ENCODE data around the gene ADGRL3.
"Not testable (repeated sequence)": the region's sequence is repeated elsewhere in the genome, so short reads cannot be mapped to it uniquely, and the experiment has no call there.

The ADGRL3 gene

DNA sequence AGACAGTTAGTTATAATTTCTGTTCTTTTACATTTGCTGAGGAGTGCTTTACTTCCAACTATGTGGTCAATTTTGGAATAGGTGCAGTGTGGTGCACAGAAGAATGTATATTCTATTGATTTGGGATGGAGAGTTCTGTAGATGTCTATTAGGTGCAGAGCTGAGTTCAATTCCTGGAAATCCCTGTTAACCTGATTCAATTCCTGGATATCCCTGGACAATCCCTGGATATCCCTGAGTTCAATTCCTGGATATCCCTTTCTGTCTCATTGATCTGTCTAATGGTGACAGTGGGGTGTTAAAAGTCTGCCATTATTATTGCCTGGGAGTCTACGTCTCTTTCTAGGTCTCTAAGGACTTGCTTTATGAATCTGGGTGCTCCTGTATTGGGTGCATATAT lies 557.9 kb downstream of the ADGRL3 start:
- ATAC-seq, DNase-seq: not testable (repeated sequence)

DNA sequence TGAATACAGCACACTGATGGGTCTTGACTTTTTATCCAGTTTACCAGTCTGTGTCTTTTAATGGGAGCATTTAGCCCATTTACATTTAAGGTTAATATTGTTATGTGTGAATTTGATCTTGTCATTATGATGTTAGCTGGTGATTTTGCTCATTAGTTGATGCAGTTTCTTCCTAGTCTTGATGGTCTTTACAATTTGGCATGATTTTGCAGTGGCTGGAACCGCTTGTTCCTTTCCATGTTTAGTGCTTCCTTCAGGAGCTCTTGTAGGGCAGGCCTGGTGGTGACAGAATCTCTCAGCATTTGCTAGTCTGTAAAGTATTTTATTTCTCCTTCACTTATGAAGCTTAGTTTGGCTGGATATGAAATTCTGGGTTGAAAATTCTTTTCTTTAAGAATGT lies 558.5 kb downstream of the ADGRL3 start:
- DNase-seq, ATAC-seq: not testable (repeated sequence)

DNA sequence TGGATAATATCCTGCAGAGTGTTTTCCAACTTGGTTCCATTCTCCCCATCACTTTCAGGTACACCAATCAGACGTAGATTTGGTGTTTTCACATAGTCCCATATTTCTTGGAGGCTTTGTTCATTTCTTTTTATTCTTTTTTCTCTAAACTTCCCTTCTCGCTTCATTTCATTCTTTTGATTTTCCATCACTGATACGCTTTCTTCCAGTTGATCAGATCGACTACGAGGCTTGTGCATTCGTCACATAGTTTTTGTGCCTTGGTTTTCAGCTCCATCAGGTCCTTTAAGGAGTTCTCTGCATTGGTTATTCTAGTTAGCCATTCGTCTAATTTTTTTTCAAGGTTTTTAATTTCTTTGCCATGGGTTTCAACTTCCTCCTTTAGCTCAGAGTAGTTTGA lies 559.1 kb downstream of the ADGRL3 start:
- not testable (repeated sequence) for DNase-seq, ATAC-seq

DNA sequence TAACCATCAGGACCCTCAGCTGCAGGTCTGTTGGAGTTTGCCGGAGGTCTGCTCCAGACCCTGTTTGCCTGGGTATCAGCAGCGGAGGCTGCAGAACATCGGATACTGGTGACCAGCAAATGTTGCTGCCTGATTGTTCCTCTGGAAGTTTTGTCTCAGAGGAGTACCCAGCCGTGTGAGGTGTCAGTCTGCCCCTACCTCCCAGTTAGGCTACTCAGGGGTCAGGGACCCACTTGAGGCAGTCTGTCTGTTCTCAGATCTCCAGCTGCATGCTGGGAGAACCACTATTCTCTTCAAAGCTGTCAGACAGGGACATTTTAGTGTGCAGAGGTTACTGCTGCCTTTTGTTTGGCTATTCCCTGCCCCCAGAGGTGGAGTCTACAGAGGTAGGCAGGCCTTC lies 559.8 kb downstream of the ADGRL3 start:
- not testable (repeated sequence) for DNase-seq, ATAC-seq

DNA sequence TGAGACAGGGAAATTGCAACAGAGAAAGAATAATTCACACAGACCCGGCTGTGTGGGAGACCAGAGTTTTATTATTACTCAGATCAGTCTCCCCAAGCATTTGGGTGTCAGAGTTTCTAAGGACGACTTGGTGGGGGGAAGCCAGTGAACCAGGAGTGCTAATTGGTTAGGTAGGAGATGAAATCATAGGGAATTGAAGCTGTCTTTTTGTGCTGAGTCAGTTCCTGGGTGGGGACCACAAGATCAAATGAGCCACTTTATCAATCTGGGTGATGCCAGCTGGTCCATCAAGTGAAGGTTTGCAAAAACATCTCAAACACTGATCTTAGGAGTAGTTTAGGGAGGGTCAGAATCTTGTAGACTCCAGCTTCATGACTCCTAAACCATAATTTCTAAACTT lies 560.7 kb downstream of the ADGRL3 start:
- DNase-seq (no peak), ATAC-seq (no peak)

DNA sequence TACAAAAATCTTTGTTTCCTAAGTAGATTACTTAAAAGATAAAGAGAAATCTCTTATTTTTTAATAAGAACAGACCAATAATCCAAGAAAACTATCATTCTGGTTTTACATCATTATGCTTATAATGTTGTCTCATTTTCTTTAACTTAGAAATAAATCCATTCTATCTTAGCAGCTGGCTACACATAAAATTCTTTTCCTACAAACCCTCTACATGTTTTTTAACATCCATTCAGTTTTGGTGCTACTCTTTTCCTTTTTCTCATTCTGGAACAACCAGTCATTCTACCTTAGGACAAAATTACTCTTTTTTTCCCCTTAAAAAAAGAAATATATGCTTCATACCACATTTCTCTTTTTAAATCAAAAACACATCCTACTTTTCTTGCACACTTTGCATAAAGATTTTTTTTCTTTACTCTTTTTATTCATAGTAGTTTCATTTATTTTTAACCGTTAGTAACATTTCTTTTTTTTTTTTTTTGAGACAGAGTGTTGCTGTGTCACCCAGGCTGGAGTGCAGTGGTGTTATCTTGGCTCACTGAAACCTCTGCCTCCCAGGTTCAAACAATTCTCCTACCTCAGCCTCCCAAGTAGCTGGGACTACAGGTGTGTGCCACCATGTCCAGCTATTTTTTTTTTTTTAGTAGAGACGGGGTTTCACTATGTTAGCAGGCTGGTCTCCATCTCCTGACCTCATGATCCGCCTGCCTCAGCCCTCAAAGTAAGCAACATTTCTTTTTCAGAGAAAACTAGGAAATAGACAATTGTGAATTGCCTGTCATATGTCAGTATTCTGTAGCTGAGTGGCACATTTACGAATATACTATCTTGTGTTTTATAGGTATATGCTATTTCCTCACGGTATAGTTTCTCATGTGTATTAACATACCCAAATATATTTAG lies 562.8 kb downstream of the ADGRL3 start:
- DNase-seq (no peak), ATAC-seq (no peak)

DNA sequence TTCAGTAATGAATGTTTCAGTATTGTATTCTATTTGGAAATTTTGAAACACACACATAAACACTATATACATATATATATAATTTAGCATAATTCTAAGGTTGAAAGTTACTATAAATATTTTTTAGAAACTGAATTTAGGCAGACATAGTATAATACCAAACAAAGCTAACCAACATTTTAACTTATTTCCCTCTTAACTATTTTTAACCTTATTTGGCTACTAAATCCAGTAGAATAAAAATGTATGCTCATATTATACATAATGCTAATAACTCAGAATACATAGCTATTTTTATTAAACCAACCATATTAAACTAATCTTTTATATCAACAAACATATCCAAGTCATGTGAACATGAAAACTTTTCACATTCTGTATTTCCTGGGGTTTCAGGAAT lies 563.6 kb downstream of the ADGRL3 start:
- ATAC-seq = no peak

DNA sequence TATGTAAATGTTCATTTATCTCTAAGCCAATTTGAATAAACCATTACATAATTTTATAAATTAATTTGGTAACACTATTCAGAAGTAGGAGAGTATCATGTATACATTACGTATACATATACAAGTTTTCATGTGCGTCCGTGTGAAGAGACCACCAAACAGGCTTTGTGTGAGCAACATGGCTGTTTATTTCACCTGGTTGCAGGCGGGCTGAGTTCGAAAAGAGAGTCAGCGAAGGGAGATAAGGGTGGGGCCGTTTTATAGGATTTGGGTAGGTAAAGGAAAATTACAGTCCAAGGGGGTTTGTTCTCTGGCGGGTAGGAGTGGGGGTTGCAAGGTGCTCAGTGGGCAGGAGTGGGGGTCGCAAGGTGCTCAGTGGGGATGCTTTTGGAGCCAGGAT lies 564.0 kb downstream of the ADGRL3 start:
- DNase-seq, ATAC-seq: not testable (repeated sequence)

More for the DNA sequence above, 563.6 kb downstream of the ADGRL3 start:
- no peak for DNase-seq

DNA sequence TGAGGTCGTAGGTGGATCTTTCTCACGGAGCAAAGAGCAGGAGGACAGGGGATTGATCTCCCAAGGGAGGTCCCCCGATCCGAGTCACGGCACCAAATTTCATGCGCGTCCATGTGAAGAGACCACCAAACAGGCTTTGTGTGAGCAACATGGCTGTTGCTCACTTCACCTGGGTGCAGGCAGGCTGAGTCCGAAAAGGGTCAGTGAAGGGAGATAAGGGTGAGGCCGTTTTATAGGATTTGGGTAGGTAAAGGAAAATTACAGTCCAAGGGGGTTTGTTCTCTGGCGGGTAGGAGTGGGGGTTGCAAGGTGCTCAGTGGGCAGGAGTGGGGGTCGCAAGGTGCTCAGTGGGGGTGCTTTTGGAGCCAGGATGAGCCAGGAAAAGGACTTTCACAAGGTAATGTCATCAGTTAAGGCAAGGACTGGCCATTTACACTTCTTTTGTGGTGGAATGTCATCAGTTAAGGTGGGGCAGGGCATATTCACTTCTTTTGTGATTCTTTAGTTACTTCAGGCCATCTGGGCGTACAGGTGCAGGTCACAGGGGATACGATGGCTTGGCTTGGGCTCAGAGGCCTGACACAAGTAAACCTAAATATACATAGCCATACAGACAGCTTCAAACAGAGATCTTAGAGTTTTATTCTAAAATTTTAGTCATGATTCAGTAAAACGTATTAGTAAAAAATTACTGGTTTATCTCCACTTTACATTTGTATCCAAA lies 569.5 kb downstream of the ADGRL3 start:
- ATAC-seq, DNase-seq: not testable (repeated sequence)

DNA sequence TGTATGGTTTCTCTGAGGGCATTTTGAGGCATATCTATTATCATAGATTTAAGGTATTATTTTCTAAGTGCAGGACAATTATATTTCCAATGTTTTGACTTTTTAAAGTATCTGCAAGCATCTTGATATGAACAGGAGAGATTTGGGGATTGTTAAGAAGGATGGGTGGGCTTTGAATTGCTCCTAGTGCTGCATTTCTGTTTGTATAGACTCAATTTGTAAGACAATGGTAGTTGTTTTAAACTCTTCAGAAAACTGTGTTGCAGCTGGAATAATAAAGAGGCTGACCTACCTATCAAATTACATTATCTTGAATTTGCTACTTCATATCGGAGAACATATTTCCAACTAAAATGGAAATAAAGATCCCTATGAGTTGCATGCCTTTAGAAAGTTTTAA lies 570.3 kb downstream of the ADGRL3 start:
- DNase-seq (no peak), ATAC-seq (no peak)

DNA sequence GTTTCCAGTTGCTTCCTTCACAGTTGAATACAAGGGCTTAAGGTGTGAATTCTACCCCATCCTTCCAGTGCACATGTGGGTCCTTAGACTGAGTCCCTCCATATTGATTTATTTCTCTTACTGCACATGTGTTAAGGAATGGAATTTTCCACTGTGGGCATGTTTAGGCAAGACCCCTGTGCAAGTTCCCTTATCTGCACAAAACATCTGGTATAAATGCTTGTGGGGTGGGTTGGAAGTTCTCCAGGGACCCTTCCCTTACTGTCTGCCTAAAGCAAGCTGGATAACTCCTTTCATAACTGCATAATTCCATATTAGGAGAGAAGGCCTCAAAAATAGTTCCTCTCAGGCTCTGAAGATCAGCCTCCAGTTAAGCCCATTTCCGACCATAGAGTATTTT lies 570.9 kb downstream of the ADGRL3 start:
- DNase-seq (no peak), ATAC-seq (no peak)

DNA sequence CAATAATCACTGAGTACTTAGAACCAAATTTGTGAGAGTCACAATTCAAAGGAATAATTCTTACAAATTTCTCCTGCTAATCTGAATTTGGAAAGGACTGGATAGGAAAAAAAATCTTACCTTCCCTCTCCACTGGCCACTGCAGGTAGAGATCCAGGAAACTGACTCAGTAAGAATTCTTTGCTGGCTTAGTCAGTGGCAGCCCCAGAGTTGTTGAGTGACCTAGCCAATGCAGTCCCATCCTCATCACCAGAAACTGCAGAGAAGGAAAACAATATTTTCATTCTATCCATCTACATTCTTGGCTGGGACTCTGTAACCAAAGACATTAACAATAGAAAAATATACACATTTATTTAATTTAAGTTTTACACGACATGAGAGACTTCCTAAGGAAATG lies 572.0 kb downstream of the ADGRL3 start:
- DNase-seq = no peak
- ATAC-seq = no peak

DNA sequence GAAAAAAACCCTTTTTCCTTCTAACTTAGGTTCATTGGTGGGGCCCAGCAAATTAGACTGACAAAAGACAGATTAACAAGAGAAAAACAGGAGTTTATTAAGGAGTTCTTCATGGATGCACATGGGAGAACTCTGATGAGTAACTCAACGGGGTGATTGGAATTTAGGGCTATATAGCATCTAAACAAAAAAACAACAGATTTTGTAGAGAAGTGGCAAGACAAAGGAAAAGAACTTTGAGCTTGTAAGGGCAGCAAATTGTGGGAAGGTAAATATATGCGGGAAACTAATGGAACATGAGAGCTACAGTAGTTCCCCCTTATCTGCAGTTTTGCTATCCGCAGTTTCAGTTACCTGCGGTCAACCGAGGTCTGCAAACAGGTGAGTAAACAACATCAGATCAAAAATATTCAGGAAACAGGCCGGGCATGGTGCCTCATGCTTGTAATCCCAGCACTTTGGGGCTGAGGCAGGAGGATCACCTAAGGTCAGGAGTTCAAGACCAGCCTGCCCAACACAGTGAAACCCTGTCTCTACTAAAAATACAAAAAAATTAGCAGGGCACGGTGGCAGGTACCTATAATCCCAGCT lies 573.6 kb downstream of the ADGRL3 start:
- ATAC-seq = no peak
- no peak for DNase-seq

DNA sequence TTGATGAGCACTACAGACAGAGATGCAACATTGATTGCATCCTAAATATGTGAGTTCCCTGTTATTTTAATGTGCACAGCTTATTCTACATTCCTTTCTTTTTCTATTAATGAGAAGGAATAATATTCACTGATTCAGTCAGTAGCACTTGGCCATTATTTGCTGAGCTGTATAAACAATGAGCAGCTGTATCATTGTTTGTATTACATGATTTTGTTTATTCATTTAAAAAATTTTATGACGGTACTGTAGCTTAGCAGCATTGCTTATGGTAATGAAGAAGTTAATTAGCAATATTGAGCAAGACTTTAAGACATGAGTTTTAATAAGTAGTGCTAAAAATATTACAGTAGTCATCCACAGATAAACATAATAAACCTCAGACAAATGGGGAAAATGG lies 582.0 kb downstream of the ADGRL3 start:
- DNase-seq (no peak), ATAC-seq (no peak)

DNA sequence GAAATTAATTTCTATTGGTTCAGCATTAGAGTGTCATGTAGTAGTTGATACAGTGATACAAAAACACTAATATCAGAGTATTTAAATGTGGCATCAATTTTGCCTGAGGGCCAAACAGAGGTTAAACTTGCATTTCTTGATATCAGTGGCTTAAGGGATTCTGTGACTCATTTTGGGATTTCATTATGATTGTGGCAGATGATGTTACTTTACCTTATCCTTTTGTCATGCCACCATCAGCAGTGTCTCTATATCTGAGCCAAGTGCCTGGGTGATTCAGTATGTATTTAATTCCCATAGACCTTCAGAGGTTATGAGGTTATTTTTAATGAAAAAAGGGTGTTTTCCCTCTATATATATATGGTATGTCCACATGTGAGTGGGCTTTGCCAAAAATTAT lies 582.9 kb downstream of the ADGRL3 start:
- ATAC-seq = no peak
- DNase-seq = no peak

DNA sequence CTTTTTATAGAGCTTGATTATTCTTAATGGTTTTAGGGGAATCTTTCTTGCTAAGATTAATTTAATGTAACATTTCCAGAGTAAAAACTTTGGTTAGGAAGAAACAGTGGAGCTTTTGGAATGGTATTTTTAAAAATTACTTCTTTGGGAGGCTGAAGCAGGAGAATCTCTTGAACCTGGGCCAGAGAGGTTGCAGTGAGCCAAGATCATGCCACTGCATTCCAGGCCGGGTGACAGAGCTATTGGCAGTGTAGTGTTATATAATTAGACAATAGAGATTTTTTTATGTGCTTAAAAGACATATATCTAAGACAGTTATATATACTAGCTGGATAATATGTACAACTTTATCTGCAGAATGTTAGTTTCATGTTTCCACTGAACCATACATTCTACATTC lies 585.6 kb downstream of the ADGRL3 start:
- DNase-seq (no peak), ATAC-seq (no peak)

DNA sequence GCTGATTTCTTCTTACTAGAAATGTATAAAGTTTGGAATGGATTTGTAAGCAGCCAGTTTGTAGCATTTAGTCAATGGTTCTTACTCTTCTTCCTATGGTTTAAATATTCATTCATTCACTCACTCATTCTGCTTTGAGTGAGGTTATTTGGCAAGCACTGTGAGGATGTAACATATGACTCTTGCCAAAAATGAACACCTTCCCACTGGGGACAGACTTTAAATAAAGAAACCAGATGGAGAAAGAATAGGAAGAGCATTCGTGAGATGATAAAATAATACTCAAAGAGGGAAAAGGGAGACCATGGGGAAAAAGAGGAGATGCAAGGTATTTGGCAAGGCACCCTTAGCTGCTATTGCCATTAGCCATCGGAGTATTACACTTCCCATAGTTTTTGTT lies 586.1 kb downstream of the ADGRL3 start:
- DNase-seq = no peak

DNA sequence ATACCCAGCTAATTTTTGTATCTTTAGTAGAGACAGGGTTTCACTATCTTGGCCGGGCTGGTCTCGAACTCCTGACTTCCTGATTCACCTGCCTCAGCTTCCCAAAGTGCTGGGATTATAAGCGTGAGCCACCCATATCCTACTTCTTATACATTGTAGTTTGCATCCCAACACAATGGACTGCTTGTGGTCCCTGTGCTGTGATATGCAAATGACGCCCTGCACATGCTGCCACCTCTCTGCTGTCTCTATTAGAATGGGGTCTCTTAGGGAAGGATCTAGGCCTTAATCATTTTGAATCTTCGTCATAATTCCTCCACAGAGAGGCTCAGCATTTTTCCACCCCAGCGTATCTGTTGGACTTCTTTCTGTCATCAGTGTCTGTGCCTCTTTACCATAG lies 595.9 kb downstream of the ADGRL3 start:
- ATAC-seq = no peak

More for the DNA sequence above, 586.1 kb downstream of the ADGRL3 start:
- ATAC-seq = no peak

DNA sequence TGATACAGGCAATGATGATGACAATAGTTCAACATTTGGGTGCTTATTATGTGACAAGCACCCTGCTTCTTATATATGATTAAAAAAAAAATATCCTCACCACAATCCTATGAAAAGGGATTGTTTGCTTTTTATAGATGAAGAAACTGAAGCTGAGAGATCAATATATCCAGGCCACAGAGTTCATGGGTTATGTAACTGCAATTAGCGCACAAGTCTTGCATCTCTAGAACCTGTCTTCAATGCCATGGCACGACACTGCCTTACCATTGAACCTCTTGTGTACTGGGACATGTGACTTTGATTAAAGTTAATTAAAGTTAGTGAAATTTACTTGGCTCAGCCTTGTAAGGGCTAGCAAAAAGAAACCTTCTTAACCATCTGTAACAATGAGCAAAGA lies 599.7 kb downstream of the ADGRL3 start:
- ATAC-seq (no peak), DNase-seq (no peak)

More for the DNA sequence above, 595.9 kb downstream of the ADGRL3 start:
- DNase-seq = no peak

DNA sequence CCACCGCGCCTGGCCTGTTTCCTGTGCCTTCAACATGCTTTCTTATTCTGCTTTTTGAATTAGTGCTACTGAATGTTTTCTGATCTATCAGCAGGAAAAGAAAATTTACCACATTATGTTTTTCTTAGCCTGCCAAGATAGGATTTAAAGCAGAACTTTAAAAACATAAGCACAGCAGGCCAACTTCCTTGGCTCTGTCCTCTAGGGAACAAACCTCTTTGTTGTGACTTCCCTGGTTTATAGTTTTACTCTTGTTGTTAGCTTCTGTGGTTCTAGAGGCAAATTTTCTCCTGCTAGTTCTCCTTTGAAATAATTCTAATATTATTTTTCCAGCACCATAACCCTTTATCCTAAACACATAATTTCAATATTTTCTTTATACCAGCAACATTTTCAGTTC lies 605.1 kb downstream of the ADGRL3 start:
- ATAC-seq (no peak), DNase-seq (no peak)

DNA sequence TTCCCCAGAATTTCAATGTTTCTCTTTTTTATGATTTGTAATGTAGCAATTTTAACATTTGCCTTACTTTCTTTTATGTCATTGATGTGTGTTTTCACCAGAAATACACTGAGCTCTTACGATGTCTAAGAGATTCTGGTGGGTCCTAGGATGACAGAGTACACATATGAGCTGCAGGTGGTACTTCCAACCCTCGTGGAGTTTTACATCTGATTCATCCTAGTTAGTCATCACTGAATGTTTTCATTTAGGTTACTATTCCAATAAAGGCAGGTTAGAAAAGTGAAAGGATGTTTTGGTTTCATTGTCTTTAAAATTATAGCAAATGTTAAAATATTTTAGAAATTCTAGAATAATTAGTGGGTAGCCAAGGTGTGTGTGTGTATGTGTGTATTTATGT lies 605.9 kb downstream of the ADGRL3 start:
- ATAC-seq (no peak), DNase-seq (no peak)

DNA sequence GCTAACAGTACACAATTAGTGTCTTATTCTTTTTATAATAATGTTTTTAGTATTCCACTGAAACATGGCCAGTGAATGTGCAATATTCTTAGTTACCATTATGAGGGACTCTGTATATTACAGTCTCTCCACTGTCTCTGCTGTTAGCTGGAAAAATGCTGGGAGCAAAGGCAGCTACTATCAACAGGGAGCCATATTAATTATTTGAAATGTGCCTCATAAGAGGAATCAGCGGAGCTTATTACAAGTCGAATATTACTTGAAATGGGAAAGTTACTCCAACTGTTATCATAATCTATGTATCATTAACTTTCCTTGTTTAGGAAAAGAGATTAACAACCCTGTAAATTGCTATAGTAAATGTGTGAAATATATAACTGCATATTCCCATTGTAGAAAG lies 612.0 kb downstream of the ADGRL3 start:
- ATAC-seq (no peak), DNase-seq (no peak)

DNA sequence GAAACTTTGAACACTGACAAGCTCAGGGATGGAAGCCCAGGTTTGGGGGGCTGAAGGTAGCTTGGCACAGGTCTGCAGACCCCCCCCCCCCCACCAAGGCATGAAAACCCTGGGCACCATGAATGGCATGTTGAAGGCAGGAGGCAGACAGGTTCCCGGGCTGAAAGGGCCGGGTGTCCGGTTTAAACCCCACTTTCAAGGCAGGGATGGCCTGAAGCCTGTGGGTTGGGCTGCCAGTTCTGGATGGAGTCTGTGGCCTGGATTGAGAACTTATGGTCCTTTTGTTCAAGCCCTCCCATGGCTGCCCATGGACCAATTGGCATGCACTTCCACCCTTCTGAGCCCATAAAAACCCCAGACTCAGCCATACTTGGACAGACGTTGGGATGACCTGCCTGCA lies 616.9 kb downstream of the ADGRL3 start:
- DNase-seq (no peak), ATAC-seq (no peak)

All from stimulated activated naive CD8-positive, alpha-beta T cell treated with anti-CD3 and anti-CD28 coated beads, Interleukin-15, Interleukin-2, amounts not matched to agents 100 U/mL and 50 U/mL, for 24 hours (primary cell).